T-helper 2 cell (primary cell): ENCODE measurements around the gene PEX19.

ENCODE experiments used
- DNase-seq, 5 experiments: peaks; one replicate each; pipeline versions ENCODE4 v3.0.0 to v3.0.0-alpha.2; 2012 to 2022

PEX19 gene

GRCh38 chr1:160237558-160237957 is 47.4 kb downstream of the PEX19 start:
- DNase-seq, result no peak

- no peak for DNase-seq
Measured at GRCh38 chr1:160236806-160237205, 48.1 kb downstream of the PEX19 start.

DNA sequence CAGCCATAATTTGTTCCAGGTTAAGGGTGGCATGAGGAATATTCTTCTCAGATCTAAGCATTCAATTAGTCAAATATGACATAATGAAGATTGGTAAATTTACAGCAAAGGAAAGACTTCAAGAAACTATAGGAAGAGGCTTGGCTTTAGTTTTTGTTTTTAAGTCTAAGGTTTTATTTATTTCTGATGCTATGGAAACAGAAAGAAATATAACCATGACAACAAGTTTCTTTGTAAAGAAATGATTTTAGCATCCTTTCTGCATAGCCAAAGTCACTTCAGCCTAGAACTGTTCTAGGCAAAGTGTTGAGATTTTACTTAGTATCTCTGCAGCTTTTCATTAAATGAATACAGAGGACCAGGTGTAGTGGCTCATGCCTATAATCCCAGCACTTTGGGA is 52.0 kb downstream of the PEX19 start:
- no peak for DNase-seq

DNA sequence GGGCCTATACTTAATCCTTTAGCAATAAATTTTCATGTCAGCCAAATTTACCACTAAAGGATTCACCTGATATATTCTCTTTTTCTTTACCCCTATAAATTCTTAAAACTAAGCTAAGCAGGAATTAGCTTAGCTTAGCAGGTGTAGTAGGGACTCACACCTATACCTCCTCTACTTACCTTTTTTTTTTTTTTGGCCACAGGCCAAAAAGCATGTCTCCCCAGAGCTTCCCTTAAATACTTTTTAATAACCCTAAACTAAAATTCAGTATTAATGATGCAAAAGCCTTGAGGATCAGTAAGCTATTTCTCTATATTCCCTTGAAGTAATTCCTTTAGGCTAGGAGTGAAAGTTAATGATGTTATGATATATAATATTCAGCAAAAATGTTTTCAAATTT is 56.5 kb downstream of the PEX19 start:
- no peak for DNase-seq

DNA sequence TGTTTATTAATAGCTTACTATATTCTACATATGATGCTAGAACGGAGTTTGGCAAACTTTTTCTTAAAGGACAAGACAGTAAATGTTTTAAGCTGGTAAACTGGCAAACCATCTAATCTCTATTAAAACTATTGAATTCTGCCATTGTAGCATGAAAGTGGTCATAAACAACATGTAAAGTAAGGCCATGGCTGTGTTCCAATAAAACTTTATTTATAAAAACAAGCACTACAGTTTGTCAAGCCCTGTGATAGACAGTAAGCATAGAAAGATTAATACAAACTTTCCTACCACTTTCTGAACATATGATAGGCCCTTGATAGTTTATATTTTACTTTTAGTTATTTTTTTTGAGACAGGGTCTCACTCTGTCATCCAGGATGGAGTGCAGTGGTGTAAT is 57.4 kb downstream of the PEX19 start:
- no peak for DNase-seq

- no peak for DNase-seq
Measured at GRCh38 chr1:160227034-160227433, 57.9 kb downstream of the PEX19 start.
